ENCODE data around the gene ARHGAP10.

DNA sequence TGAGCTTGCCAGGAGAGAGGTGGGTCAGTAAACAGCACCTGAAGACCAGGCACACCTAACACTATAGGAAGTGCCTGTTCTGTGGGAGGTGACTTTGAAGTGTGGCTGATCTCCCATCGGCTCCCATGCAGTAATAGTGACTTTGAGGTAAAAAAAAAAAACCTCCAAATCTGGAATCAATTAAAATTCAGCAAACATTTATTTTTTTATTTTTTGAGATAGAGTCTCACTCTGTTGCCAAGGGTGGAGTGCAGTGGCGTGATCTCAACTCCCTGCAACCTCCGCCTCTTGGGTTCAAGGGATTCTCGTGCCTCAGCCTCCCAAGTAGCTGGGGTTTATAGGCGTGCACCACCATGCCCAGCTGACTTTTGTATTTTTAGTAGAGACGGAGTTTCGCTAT lies 32.4 kb downstream of the ARHGAP10 start:
- TF ChIP-seq TEAD4 (IDR thresholded peaks at IDR 0.05) = no peak
- TF ChIP-seq, protein P1, sequence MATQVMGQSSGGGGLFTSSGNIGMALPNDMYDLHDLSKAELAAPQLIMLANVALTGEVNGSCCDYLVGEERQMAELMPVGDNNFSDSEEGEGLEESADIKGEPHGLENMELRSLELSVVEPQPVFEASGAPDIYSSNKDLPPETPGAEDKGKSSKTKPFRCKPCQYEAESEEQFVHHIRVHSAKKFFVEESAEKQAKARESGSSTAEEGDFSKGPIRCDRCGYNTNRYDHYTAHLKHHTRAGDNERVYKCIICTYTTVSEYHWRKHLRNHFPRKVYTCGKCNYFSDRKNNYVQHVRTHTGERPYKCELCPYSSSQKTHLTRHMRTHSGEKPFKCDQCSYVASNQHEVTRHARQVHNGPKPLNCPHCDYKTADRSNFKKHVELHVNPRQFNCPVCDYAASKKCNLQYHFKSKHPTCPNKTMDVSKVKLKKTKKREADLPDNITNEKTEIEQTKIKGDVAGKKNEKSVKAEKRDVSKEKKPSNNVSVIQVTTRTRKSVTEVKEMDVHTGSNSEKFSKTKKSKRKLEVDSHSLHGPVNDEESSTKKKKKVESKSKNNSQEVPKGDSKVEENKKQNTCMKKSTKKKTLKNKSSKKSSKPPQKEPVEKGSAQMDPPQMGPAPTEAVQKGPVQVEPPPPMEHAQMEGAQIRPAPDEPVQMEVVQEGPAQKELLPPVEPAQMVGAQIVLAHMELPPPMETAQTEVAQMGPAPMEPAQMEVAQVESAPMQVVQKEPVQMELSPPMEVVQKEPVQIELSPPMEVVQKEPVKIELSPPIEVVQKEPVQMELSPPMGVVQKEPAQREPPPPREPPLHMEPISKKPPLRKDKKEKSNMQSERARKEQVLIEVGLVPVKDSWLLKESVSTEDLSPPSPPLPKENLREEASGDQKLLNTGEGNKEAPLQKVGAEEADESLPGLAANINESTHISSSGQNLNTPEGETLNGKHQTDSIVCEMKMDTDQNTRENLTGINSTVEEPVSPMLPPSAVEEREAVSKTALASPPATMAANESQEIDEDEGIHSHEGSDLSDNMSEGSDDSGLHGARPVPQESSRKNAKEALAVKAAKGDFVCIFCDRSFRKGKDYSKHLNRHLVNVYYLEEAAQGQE (IDR thresholded peaks at IDR 0.05; ENCODE audit: low read depth) = no peak
- TF ChIP-seq EP300 (IDR thresholded peaks at IDR 0.05; ENCODE audit: borderline replicate concordance) = no peak
- TF ChIP-seq RAD21 (IDR thresholded peaks at IDR 0.05; ENCODE audit: low read depth) = no peak
